ENCODE measurements around the gene RASSF8. TPM values are rescaled to one million over a fixed set of nuclear protein-coding genes. Genes with fewer than 3 reads are reported as not detected.

The RASSF8 gene
- total RNA-seq, 1 donor from 2014 or later = 38.7 TPM

- DNase-seq (ENCODE audit: extremely low read depth, low read depth, low spot score) = no peak
Observed at GRCh38 chr12:26100666-26101349, 142.3 kb downstream of the RASSF8 start.

- no peak for DNase-seq (ENCODE audit: extremely low read depth, low read depth, low spot score)
Observed at GRCh38 chr12:26101350-26101734, 142.9 kb downstream of the RASSF8 start.

DNA sequence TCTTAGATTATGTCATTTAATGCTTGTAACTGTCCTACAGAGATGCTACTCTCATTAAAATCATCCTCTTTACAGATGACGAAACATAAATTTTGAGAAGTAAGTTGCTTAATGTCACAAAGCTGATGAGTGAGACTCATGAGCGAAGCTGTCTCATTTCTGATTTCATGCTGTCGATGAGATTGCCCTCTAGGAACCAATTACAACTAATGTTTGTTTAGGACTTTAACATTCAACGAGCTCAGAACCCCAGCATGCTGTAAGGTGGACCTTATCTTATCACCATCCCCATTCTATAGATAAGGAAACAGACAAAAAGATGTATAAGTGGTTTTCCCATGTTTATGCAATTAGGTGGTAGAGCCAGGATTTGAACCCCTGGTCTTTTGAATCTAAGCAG, 143.3 kb downstream of the RASSF8 start:
- no peak for DNase-seq (ENCODE audit: extremely low read depth, low read depth, low spot score)

- no peak for DNase-seq (ENCODE audit: extremely low read depth, low read depth, low spot score)
Observed at GRCh38 chr12:26102953-26103352, 144.5 kb downstream of the RASSF8 start.

- no peak for DNase-seq (ENCODE audit: extremely low read depth, low read depth, low spot score)
Observed at GRCh38 chr12:26106347-26106746, 147.9 kb downstream of the RASSF8 start.

- no peak for DNase-seq (ENCODE audit: extremely low read depth, low read depth, low spot score)
Observed at GRCh38 chr12:26108915-26109314, 150.4 kb downstream of the RASSF8 start.

- DNase-seq (ENCODE audit: extremely low read depth, low read depth, low spot score) = no peak
Observed at GRCh38 chr12:26109343-26109881, 150.9 kb downstream of the RASSF8 start.

- DNase-seq (ENCODE audit: extremely low read depth, low read depth, low spot score) = no peak
Observed at GRCh38 chr12:26112232-26112631, 153.8 kb downstream of the RASSF8 start.

DNA sequence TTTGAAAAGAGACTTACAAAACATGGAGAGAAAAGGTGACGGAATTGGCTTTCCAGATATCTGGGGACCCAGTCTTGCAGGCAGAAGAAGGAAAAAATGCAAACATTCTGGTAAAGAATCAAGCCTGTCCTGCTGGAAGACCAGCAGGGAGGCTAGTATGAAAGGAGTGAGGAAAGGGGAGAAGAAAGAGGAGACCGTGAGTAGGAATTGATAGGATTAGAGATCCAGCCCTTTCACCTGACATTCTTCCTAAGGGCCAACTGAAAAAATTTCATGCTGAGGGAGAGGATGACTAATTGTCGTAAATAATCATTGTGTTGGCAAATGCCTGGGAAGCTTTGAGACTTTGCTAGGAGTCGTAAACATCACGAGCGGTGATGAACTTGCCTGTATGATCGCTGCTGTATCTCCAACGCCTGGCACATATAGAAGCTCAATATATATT, 154.2 kb downstream of the RASSF8 start:
- DNase-seq (ENCODE audit: extremely low read depth, low read depth, low spot score) = no peak

DNA sequence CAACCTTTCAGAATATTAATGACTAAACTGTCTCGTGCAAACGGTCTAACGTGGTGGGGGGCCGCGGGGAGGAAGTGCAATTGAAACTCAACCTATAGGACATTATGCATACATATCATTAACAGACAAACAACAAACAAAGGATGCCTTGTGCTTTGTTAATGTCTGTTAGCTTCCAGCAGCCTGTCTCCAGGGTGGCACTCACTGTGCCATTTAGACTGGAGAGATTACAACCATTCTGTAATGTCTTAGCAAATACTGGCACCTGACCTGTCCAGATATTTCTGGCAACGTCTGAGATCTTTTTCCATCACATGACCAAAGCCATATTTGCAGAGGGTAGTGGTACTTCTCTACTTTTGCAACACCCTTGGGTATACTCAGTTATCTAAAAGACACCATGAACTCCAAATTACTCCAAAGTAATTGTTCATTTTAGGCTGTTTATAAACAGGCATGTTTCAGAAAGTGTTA, 154.7 kb downstream of the RASSF8 start:
- no peak for DNase-seq (ENCODE audit: extremely low read depth, low read depth, low spot score)

DNA sequence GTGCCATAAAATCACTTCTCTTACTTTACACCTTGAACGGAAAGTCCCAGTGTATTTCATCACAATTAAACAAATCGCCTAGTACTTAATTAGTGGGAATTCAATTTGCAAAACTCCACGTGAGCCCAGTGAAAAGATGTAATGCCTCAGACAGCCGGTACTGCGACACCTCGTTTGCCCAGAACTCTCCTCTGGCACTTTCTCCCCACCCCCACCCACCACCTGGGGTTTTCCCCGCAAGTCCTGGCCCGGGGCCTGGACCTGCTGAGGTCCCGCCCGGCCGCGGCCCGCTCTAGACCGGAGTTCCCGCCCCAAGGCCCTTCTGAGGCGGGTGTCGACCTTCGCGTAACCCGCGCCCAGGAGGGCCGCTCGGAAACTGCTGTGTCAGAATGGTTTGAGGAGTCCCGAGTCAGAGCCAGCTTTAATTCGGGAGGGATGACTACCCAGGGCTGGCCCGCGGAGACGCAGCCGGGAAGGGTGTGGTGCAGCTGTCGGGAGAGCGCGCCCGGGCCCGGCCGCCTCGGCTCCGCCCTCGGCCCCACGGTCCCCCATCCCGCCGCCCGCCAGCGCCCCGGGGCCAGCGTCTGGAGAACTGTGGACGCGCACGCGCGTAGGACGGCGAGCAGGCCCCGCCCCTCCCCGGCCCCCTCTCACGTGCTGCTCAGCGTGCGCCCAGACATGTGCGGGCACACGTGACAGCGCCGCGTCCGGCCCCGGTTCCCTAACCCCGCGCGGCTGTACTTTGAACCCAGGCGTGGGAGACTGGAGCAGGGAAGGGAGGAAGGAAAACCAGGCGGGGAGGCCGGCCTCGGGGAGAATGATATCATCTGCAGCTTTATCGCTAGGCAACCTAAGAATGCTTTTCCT, 155.6 kb downstream of the RASSF8 start:
- peak; percentile 54 for DNase-seq (ENCODE audit: extremely low read depth, low read depth, low spot score)

DNA sequence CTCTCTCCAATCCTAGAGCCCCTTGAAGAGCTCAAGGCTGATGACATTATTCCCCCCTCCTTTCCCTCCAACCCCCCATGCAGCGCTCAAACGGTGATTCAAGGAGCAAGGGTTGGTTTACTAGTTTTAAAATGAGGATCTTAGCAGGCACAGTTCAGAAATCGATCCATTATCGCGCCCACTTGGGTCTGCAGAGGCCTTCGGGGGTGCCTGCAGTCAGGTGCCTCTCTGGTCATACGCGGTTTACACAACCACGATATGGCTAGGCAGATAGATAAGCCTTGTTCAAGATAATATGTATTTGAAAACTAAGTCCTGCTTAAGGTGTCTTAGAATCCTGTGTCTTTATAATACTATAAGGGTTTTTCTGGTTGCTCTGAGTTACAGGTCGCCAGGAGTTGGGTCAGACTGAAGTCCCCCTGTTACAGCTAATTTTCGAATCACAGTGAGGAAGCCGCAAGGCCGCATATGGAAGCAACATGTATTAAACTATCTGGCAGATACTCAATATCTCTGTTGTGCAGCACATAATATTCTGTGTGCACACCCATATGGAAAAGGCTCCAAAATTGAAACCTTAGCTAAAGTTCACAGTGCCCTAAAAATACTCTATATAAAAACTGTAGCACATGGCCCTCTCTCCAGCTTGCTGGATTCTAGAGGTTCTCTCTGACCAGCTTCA, 156.4 kb downstream of the RASSF8 start:
- no peak for DNase-seq (ENCODE audit: extremely low read depth, low read depth, low spot score)

DNA sequence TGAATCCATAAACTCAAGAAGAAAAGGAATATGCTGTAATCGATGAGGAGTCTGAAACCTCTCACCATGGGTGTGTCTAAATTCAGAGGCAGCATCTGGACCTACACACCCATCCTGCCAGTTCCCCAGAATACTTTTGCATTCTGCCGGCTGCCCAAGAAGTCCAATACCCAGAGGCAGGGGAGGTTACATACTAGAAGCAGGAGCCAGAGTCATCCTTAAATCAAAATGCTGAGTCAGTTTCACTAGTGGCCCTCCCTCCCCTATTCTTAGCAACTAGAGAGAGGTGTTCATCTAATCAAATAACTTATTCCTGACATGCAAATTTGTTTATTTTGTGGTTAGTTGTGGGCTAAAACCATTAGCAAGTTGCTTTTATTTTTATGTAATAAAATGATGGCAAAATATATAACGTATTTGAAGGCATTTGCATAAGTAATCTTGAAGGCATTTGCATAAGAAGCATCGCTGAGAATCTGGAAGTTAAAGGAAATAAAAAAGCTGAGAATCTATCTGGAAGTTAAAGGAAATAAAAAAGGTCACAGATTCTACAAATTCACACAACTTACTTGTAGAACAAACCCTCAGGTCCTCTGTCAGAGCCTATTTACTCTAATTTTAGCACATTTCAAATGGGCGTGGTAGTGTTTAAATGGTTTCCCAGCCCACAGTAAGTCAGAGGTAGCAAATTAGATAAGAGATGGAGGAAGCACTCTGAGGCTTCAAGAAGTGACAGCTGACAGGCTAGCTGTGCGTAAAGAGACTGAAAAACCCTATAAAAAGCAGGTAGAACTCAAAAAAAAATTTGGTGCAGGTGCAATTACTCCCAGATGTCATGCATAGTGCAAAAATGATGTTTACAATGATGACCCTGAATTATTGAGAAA, 158.6 kb downstream of the RASSF8 start:
- no peak for DNase-seq (ENCODE audit: extremely low read depth, low read depth, low spot score)

GRCh38 chr12:26118308-26118707, 159.8 kb downstream of the RASSF8 start:
- no peak for DNase-seq (ENCODE audit: extremely low read depth, low read depth, low spot score)

DNA sequence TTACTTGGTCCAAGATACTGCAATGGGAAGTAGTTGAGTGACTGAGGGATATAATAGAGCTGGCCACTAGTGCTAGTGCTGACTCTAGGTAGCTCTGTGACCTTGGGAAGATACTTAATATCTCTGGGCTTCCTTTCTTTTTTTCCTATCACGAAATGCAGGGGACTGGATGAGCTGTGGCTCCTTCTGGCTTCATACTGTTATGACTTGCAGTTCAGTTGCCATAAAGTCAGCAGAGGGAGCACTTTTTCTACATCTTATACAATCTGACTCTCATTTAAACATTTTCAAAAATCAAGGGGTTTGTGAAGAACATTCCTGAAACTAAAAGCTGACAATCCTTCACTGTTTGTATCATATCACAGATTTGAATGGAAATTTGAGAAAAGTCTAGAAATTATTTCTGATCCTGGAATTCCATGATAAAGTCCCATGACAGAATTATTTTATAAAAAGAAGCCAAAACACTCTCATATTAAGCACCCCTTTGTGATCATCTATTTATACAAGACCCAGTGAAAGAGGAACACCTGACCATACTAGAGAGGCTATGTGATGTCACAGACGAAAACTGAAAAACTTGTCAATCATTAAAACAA, 161.0 kb downstream of the RASSF8 start:
- no peak for DNase-seq (ENCODE audit: extremely low read depth, low read depth, low spot score)

DNA sequence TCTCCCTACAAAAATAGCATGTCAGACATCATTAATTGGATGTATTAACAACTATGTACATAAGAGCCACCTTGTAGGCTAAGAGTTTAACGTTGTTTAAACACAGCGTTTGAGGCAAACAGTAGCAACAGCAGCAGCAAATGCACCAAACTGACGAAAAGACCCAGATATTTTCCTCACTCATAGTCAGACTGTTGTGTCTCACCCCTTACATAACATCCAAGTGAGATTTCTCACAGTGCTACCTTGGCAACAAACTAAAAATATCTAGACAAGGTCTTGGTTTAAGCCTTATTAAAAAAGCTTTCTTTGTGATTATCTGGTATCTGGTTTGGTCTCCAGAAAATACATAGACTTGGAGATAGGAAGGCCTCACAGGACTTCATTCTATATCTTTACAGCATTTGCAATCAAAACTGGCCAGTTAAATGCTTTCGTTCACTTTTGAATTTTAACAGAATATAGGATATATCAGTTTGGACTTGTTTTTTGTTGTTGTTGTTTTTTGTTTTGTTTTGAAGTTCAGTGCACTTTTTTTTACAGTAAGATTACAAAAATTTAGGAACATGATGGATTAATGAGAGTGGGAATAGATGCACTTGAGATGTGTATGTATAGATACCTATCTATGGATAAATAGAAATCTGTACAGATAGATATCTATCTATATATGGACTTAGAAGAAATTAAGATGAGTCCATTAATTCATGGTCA, 162.2 kb downstream of the RASSF8 start:
- no peak for DNase-seq (ENCODE audit: extremely low read depth, low read depth, low spot score)

GRCh38 chr12:26121323-26122060, 163.0 kb downstream of the RASSF8 start:
- no peak for DNase-seq (ENCODE audit: extremely low read depth, low read depth, low spot score)

- DNase-seq (ENCODE audit: extremely low read depth, low read depth, low spot score) = no peak
Observed at GRCh38 chr12:26122061-26122680, 163.7 kb downstream of the RASSF8 start.

Data from glomerular endothelial cell (primary cell).